Stimulated activated CD4-positive, alpha-beta T cell treated with anti-CD3 and anti-CD28 coated beads, Interleukin-12 subunit alpha, Interleukin-12 subunit beta, amount 100 ng/mL, for 24 hours (primary cell): ENCODE results near the gene EMILIN2.

Experiments
- DNase-seq, 2 experiments: peaks; one replicate each; pipeline ENCODE4 v3.0.0-alpha.2; 2020; ENCODE audit warnings: low read depth in 2 of 2

EMILIN2 gene

DNA sequence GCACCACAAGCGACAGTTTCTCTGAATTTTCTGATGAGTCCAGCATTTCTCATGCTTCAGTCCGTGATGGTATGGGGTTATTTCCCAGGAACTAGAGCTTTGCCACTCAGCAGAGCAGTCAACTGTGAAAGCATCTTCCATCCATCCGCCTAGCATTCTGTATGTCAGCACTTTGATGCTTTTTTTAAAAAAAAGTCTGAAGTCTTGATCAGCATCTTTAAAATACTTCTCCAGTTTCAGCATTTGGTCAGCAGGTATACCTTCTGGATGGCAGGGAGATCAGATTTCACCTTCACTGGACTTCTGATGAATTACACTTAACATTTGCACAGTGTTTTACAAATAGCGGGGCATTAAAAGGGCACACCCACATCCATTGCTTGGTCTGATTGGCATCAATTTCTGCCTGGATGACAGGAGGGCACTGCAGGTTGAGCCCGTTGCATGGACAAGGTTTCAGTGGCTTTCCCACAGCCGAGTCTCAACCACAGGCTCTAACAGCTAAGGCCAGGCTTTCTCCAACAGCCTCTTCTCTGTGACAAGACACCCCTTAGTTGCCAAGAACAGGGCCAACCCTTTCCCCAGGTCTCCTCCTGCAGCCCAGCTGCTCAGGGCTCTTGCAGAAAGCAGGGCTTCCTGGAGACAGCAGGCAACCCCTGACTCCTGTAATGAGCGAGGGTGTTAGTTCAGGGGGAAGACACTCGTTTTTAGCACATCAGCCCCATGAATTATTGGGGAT lies 54.0 kb downstream of the EMILIN2 start:
- DNase-seq, result no peak

DNA sequence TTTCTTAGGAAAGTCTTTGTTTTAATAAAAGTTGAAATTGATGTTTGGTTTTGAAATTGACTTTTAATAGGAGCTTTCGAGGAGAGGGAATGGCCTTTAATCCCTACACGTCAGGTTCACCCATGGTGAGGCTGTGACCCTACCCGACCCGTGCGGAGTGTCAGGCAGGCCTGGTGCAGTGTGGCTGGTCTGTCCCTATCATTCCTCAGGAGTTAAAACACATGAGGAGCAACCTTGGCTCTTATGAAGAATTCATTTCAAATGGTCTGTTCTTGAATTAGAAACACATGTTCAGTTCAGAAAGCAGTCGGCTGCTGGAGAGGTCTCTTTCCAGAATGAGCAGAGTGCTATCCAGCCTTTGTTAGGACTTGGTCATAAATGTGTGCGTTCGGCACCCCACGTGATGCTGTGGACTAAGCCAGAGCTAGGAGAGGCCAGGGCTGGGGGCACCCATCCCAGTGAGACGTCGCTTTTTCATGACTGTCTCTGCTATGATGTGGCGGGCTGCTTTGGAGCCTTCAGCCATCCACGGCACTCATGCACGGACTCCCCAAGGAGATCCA lies 54.7 kb downstream of the EMILIN2 start:
- no peak for DNase-seq

DNA sequence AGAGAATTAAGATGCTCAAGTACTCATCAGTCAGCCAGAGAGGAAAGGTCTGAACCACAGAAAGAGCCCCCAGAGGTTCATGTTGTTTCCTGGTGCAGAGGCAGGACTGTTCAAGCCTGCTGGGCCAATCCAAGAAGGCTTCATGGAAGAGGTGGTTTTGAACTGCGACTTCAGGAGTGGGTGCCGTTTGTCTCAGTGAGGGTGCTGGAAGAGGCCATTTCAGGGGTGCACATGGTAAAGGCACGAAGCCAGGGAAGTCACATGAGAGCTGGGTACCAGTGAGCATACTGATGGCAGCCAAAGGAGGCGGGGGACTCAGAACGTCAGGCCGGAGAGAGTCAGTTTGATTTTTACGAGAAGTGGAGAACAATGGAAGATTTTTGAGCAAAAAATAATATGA lies 55.5 kb downstream of the EMILIN2 start:
- DNase-seq, result no peak

DNA sequence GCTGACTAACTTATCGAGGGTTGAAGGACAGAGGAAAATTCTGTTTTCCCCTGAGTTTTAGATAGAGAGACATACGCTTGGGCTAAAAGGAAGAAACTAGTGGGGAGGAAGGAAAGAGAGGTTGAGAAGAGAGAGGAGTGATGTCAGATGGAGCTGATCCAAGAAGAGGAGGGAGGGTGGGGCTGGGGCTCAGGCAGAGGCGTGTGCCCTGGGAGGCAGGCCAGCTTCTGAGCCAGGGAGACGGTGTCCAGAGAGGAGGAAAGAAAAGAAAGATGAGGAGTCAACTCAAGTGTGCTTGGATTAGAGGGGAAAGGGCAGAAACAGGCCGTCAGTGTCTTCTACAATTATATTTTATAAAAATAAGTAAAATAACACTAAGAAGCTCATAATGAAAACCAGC lies 56.2 kb downstream of the EMILIN2 start:
- DNase-seq, result no peak

DNA sequence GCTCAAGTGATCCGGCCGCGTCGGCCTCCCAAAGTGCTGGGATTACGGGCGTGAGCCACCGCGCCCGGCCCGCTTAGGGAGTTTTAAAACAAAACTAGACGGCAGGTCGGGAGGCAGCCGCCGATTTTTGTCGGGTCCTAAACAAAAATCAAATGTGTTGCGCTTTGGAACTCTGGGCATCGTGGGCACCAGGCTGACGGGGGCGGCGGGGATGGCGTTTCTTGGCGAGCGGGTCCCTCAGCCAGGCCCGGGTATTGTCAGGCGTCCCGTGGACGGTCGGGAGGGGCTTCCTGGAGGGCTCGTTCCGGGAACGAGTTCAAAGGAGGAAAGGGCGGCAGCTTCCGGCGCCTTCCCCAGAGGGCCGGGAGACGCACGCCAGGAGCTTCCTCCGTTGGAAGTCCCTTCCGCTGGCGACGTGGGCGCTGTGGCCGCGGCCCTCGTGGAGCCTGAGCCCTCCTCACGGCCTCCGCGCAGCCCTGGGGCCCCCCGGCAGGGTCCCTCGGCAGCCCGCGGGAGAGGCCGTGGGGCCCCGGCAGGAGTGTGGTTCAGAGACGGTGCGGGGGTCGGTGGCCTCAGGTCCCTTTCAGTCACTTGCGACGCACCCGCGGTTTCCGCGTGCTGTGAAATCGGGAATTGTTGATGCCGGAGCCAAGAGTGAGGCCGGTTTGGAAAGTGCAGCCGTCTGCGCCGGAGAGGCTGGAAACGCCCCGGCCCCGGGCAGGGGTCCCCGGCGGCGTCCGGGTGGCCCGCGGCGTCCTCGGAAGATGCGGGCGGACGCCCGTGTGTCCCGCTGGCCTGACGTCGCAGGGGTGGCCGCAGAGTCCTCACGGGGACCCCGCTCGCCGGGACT lies 59.3 kb downstream of the EMILIN2 start:
- peak; percentile 28 to 57 for DNase-seq

DNA sequence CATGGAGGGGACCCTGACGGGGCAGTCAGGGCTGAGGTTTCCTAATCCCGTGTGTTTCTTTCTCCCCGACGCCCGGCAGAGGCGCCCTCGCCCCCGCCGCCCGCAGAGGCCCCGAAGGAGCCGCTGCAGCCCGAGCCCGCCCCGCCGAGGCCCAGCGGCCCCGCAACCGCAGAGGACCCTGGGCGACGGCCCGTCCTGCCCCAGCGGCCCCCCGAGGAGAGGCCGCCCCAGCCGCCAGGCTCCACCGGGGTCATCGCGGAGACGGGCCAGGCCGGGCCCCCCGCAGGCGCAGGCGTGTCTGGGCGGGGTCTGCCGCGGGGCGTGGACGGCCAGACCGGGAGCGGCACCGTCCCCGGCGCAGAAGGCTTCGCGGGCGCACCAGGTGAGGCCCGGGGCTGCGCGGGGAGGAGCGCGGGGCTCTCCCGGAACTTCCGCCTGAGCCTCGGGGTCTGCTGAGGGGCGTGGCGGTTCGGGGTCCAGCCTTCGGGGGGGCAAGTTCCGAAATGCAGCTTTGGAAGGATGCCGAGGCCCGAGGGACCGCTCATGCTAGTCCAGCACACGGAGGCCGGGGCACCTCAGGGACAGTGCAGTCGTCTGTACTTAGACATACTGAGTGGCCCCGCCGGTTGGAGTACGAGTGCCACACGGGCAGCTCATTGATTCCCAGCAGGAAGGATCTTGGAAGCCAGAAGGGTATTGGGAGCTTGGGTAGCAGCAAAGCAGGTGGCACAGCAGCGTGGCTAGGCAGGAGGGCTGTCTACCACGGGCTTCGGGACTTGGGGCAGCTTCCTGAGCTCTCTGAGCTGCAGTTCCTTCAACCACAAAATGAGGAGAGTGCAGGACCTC lies 60.1 kb downstream of the EMILIN2 start:
- DNase-seq, result peak in 1 of 2 experiments; percentile 46

DNA sequence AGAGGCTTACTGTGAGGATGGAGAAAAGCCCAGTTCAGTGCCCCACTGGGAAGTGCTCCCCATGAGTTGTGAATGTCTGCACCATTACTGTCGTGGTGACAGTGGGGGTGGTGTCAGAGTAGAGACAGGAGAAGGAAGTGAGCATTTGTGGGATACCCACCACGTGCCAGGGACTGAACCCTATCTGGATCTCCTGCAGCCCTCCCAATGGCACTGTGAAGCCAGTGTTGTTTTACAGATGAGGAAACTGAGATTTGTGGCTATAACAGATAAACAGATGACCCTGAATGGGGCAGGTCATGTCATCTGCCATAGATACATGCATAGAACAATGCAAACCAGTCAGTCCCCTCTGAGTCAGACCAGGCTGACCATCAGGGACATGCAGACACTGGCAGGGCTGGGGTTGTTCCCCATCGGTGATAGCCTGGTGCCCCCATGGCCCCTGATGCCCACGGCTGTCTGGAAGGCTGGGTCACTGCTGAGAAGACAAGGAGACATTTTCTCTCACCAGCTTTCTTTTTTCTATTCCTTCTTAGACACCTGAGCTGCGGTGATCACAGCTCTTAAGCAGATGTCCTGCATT lies 60.8 kb downstream of the EMILIN2 start:
- no peak for DNase-seq

DNA sequence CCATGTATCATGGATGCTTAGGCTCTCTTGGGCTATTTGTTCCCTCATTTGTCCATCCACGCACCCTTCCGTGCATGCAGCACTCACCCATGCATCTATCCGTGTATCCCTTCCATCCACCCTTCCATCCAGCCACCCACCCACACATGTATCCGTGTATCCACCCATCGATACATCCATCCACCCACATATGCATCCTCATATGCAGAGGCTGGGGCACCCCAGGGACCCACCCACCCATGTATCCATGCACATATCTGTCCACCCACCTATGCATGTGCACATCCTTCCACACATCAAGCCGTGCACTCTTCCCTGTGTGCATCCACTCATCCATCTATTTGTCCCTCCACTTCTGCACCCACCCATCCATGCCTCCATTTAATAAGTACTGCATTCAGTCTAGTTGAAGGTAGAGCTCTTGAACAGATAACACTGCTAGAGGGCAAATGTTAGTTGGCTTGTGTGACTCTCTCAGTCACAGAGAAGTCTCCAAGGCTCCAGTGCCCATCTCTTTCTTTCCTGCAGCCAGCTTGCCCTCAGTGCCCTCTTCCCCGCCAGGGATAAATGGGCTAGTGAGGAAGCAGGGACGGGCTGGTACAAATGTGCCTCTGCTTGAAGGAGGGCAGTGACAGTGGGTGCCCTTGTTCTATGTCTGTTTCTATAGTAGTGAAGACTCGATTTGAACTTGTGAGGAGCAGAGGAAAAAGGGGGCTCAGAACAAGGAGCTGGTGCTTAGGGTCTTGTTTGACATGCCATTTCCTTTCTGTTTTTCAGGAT lies 61.5 kb downstream of the EMILIN2 start:
- DNase-seq, result no peak

DNA sequence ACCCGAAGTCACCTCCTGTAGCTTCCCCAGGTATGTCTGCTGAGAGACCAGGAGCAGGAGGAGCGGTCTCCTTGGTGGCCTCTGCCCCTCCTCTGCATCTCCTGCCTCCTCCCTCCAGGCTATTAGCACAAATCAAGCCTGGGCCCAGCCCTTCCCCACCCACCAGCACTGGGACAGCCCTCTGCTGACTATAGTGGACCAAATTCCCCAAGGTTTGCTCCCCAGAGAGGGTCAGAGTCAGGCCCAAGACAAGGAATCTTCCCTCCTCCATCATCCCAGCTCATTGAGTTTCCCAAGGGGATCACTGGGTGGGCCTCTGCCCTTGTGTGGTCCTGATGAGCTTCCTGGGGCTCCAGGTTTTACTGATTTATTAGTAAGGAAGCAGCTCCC lies 62.1 kb downstream of the EMILIN2 start:
- no peak for DNase-seq

DNA sequence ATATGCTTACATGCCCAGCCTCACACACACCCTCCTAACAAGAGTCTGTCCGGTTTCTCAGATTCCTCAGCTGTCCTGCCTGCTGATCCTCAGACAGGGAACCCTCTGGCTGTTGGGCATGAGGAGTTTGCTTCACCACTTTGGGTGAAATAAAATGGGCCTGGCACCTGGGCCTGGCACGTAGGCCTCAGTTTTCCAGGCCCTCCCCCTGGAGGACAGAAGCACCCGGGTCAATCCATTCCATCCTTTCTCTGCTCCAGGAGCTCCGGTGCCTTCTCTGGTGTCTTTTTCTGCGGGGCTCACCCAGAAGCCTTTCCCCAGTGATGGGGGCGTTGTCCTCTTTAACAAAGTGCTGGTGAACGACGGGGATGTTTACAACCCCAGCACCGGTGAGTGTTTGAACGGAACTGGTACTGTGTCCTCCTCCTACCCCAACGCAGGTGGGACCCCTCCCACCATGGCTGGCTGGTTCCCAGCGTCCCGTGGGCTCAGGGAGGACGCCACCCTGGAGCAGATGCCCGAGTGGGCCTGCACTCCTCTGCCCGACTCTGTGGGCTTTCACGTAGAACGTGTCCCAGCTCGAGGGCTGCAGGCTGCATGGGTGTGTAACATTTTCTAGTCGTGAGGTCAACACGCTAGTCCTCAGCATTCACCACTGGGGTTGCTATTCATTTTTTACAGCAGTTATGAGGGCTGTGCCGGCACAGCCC lies 62.8 kb downstream of the EMILIN2 start:
- DNase-seq, result no peak

DNA sequence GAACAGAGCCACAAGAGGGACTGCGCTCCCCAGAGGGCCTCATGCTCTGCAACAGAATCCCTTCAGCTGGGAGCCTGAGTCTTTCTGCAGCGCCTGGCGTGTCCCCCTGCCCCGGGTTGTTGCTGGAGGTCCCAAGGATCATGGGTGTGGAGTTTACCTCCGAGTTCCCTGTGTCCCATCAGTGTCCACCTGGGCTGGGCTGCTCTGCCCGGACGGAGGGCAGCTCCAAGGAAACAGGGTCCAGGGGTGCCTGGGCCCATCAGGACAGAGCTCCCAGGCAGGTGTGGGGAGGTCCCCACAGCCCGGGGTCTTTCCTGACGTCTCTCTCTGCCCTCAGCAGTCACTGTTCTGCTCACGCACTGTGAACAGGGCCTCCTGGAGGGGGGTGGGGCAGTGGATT lies 63.5 kb downstream of the EMILIN2 start:
- no peak for DNase-seq

DNA sequence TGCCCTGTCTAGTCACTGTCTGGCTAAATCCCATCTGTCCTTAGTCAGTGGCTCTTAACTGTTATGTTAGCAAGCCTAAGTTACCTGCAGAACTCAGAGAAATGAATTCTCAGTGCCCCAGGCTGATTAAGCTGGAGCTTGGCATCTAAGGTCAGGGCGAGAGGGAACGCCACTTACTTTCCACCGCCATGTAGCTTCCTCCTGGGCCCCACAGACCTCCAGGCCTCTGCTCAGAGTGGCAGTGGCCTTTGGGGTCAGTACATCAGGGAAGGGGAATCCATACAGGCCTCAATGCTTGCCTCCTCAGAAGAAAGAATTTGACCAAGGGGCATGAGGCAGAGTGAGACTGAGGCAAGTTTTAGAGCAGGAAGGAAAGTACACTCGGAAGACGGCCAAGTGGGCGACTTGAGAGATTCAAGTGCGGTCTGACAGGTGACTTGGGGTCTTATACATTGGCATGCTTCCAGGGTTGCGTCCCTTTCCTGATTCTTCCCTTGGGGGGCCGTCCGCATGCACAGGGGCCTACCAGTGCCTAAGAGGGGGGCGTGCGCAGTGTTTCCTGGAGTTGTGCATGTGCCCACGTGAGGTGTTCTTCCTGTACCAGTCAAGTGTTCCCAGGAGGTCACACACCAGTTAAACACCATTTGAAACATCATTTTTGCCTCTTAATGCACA lies 64.1 kb downstream of the EMILIN2 start:
- DNase-seq, result no peak

DNA sequence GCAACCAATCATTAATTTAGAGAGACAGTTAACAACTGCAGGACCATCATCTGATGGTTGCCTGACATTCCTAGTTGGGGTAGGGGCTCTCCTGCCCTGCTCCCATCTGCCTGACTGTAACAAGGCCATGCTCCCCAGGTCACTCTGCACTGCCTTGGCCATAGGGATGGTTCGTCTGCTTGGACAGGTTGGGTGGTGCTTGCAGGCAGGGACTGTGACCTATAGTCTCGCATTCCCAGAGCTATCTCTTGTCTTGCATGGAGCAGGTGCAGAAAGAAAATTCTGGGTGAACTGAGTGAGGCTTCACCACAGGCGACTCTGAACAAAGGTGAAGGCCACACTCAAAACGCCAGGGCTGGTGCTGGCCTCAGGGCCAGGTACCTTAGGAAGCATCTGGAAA lies 64.7 kb downstream of the EMILIN2 start:
- no peak for DNase-seq

DNA sequence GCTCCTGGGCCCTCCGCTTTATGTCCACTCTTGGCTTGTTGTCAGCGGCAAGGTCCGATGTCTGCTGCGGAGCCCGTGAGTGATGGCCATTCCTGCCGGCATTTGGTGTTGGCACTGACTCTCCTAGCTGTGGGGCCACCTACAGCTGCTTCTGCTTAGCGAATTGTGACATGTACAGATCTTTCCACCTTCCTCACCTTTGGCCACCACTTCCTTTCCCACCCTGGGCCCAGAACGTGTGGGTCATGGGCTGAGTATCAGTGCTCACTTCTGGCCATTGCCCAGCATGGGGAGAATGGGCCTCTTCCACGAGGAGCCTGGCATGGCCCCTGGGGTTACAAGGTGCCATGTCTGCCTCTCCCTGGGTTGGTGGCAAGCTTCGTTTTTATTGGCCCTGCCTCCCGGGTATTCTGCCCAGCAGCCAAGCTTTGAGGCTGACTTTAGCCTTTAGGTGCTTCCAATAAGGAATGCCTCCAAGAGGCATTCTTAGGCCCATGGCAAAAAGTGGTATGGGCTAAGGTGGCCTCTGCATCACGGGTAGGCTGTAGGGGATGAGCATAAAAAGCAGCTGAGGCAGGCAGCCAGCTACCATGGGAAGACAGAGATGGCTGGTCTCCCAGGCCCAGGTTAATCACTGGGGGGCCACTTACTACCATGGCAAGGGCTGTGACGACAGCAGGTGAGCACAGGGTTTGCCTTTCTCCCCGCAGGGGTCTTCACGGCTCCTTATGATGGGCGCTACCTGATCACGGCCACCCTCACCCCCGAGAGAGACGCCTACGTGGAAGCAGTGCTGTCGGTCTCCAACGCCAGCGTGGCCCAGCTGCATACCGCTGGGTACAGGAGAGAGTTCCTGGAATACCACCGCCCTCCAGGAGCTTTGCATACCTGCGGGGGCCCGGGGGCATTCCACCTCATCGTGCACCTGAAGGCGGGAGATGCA lies 65.8 kb downstream of the EMILIN2 start:
- DNase-seq, result no peak

DNA sequence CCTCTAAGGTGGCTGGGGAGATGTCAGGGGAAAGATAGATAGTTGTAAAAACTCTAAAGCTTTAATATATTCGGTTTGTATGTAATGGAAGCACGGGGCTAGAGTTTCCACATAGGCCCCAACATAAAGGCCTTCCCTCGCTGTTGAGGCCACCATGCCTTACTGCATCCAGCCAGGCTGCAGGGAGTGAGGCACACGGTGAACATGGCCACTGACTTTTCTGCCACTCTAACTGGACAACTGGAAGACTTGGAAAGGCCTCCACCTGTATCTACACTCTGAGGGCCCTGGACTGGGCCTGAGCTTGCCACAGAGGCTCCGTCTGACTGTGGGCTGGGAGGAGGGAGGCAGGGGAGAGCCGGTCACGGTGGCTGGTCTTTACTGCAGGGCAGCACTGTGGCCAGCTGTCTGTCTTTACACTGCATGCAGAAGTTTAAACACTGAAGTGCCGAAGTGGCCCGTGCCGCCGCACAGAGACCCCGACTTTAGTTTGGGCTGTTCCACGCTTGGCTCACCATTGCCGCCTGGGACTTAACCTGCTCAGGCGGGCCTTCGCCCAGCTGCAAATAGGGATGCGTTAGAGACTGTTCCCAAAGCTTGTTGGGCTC lies 66.7 kb downstream of the EMILIN2 start:
- DNase-seq, result no peak

DNA sequence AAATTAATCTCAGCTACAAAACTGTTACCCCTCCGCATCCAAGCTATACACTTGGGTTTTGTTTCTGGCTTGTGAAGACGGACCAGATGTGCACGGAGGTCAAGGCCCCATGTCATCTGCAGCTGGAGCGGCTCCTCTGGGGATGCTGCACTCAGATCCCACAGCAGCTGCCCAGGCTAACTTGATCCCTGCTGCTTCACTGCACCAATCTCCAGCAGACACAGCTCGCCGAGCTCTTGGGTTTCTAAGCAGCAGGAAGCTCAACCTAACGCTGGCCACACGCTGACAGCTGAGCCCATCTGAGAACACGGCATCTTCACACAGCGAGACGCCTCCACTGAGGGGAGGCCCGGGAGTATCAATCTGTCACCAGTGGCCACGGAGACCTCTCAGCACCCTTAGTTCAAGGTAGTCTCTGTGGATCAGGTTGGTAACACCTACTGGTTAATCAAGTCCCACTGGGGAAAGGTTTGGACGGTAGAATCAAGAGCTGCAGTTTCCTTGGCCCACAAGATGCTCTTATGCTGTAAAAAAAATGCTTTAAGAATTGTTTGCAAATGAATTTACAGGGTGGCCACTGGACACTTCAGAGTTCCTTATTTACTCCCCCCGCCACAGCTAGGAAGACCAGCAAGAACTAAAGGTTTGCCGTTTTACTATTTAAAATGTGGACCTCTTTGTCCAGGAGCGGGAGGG lies 67.5 kb downstream of the EMILIN2 start:
- DNase-seq, result no peak

DNA sequence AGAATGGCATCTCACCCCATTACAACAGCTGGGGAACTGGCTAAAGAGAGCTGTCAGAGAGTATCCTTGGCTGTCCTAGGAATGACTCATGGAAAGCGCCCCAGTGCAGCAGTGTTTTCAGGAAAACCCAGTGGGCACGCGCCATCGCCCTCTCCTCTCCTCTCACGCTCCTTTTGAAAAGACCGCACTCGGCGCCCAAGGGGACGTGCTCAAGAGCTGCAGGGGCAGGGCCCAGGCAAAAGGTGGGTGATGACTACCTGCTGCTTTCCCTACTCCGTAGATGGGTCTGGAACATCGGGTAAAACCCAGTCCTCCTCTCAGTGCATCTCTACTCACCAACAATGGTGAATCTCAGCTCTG lies 68.1 kb downstream of the EMILIN2 start:
- no peak for DNase-seq
